IPS-NIHi7 (cell line): ENCODE data around the gene RUNX2.

ENCODE experiments used
- DNase-seq: peaks from one replicate; pipeline ENCODE4 v3.0.0; 2012; ENCODE audit warnings: mixed read lengths; ENCODE audit errors: extremely low spot score

RUNX2 gene

DNA sequence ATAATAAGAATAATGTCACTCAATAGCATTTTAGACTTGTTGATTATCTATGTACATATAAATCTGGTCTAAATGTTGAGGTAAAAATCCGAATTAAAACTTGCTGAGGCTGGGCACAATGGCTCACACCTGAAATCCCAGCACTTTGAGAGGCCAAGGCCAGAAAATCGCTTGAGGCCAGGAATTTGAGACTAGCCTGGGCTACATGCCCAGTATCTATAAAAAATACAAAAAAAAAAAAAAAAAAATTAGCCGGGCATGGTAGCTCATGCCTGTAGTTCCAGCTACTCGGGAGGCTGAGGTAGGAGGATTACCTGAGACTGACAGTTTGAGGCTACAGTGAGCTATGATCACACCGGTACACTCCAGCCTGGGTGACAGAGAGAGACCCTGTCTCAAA lies 83.8 kb downstream of the RUNX2 start:
- no peak for DNase-seq

GRCh38 chr6:45415315-45415714 lies 87.2 kb downstream of the RUNX2 start:
- DNase-seq, result peak; percentile 14

GRCh38 chr6:45415788-45416518 lies 87.8 kb downstream of the RUNX2 start:
- DNase-seq, result no peak

DNA sequence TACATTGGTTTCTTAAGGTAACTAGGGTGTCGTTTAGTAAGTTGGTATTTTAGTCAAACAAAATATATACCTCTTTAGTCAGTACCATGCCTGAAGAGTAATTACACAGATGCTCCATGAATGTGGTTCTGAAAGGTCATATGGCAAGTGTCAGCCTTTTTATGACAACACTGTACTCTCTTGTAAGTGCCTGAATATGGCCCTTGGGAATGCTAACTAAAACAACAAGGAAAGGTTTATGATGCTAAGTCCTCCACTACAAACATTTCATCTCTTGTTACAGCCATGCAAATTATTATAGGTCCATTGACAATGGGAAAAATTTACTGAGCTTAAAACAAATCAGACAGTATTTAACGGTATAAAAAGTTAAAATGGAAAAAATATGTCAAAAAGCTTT lies 88.6 kb downstream of the RUNX2 start:
- no peak for DNase-seq

GRCh38 chr6:45417436-45417835 lies 89.3 kb downstream of the RUNX2 start:
- DNase-seq, result no peak

GRCh38 chr6:45419571-45420082 lies 91.5 kb downstream of the RUNX2 start:
- DNase-seq, result peak; percentile 72

- DNase-seq, result no peak
Observed at GRCh38 chr6:45420083-45420908, 92.2 kb downstream of the RUNX2 start.

DNA sequence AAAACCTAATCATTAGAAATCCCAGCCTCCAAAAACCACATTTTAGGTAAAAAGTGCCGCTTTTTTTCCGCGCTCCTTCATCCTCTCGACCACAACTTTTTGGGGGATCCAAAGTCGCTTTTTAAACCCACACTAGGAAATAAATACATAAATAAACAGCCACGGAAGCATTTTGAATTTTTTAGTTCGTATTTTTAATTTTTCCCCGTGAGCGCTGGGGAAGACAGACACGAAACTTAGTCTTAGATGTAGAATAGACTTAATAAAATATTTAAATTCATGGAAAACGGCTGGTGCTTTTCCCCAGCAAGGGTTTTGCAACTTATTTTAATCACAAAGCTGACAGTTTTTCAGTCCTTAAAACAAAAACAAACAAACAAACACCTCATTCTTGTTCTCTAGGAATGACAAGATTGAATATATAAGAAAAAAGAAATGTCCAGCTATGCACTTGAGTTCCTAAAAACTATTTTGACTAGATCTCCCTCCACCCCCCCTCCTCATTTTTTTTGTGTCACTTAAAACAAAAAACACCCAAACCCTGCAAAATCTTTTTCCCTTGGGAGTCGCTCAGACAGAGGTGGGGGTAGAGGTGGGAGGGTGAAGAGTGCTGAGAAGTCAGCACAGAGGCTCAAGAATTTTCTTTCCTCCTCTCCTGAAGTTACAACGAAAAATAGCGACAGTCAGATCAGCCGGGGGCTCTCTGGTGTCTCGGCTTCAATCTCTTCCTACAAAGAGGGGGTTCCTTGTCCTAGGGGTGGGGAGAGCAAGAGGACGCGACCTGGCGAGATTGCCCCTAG lies 93.0 kb downstream of the RUNX2 start:
- DNase-seq, result peak; percentile 24

DNA sequence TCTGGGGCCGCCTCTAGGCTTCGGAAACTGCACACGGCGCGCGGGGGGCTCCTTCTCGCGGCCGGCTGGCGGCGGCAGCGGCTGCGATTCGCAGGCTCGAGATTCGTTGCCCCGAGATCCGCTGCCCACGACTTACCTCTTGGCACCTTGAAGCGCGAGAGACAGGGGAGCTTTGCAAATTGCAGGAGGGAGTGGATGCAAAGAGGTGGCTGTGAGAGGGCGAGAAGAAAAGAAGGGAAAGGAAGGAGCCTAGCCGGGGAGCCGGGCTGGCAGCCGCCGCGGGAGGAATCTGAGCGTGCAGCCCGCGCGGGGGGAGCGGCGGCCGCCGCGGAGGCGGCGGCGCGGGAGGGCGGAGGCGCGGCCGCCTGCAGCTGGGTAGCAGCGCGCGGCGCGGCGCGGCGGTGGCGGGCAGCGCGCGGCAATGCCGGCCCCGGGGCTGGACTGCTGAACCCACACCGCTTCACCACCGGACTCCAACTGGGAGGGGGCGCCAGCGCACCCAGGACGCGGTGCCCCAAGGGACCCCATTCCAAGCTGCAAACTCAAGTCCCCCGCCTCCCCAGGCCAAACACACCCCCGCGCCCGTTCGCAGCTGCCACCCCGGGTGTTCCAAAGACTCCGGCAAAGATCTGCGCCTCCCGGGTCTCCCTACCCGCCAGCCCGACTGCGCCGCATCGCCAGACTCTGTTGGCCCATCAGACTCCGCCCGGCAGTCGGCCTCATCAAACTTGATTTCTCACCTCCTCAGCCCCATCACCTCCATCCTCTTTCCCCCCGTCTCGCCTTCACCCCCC lies 93.8 kb downstream of the RUNX2 start:
- DNase-seq, result peak; percentile 44

DNA sequence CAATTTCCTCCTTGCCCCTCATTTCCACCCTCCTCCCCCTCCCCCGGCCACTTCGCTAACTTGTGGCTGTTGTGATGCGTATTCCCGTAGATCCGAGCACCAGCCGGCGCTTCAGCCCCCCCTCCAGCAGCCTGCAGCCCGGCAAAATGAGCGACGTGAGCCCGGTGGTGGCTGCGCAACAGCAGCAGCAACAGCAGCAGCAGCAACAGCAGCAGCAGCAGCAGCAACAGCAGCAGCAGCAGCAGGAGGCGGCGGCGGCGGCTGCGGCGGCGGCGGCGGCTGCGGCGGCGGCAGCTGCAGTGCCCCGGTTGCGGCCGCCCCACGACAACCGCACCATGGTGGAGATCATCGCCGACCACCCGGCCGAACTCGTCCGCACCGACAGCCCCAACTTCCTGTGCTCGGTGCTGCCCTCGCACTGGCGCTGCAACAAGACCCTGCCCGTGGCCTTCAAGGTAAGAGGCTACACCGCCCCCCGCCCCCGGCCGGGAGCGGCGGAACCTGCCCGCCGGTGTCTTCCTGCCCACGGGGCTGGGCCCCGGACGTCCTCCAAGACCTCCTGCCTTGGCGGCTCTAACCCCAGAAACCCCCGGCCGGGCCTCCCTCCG lies 94.5 kb downstream of the RUNX2 start:
- DNase-seq, result peak; percentile 26

DNA sequence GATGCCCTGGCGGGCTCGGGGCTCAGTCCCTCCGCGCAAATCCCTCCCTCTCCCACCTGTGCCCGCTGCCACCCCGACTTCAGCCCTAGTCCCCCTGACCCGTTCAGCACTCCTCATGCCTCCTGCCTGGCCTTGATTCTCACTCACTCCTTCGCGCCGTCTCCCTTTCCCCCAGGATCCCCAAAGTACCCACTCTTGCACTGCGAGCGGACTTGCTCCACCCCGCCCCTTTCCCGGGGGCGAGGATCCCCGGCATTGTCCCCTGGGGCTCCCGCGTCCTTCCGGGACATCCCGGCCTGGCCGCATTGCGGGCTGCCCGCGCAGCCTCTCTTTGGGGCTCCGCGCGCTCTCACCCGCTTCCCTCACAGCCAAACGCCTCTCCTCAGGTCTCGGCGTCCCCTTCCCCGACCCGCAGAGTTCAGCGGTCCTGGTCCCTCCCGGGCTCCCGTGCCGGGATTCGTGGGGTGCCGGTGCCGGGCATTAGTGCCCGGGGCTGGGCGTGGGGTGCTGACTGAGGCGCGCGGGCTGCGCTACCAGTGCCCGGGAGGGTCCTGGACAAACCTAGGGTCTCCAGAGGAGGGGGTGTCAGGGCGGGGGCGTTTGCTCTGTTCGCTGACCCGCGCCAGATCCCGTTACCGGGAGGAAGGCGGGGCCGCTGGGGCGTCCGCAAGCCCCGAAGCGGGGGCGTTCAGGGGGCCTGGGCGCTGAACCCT lies 95.1 kb downstream of the RUNX2 start:
- peak; percentile 29 for DNase-seq

DNA sequence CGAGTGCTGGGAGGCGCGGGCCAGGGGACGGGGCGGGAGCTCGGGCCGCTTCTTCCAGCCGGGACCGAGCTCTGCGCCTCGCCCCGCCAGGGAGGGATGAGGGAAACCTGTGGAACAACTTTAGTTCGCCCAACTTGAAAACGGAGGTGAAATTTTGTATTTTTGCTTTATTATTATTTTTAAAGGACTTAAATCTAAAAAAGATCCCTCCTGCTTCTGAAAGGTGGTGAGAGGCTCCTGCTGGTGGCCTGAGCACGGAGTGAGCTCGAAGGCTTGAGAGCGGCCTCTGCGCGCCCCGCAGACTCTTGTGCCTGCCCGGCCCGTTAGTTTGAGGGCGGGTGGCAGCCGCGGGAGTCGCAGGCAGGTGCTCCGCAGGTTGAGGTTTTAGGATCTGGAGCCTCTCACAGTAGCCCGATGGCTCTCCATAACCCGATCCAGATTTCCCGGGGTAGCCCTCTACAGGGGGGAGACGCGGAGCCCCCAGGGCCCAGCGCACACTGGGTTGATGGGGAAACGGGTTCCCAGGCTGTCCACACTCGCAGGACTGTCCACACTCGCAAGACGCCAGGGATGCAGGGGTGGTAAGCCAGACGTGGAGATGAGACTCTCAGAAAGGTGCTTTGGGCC lies 95.8 kb downstream of the RUNX2 start:
- peak; percentile 32 for DNase-seq

DNA sequence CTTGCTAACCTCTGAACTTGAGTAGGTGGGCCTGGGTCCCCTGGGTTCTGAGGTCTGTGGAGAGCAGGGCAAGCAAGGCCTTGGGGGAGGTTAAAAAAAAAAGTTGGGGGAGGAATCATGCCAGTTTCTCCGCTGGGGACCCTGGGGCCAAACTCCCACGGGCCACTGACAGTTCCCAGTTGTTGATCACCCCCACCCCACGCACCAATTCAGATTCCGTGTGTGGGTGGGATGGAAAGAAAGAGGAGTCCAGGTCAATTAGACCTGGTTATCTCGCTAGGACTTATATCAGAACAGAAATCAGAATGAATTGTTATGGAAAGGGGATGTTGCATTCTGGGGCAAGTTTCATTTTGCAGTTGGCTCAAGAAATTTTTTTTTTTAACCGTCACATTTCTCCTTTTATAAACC lies 96.3 kb downstream of the RUNX2 start:
- DNase-seq, result no peak

GRCh38 chr6:45426251-45426650 lies 98.1 kb downstream of the RUNX2 start:
- DNase-seq, result no peak

DNA sequence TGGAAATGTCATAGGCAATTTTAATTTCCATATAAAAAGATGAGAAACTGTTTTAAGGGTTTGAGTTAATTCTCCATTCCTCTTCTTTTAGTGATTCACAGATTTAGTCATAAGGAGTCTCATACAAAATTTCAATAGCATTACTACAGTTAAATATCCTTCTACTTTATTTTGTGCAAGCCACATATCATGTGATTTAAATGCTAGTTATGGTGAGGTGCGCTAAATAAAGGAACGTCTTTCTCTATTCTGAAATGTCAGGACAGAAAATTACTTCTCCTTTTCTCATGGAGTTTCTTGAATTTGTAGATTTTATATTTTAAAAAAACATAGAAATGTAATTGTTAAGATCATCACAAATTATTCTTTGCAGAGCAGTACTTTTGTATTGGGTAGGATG lies 99.6 kb downstream of the RUNX2 start:
- no peak for DNase-seq

DNA sequence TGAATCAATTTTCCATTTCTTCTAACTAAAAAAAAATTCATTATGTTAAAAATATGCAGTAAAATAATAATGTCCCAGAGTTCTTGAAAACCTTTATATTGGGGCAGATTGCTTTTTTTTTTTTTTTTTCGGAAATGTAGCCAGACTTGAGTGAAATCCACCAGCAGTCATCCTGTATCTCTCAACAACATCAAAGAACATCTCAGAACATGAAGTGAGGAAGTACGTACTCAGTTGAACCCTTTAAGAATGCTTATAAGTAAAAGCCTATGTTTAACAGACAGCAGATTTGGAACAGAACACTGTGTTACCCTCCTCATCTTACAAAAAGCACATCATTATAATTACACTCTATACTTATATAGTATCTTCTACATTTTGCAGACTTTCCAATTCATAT lies 100.6 kb downstream of the RUNX2 start:
- DNase-seq, result no peak

- no peak for DNase-seq
Observed at GRCh38 chr6:45430590-45431202, 102.6 kb downstream of the RUNX2 start.

- no peak for DNase-seq
Observed at GRCh38 chr6:45431317-45432065, 103.4 kb downstream of the RUNX2 start.

DNA sequence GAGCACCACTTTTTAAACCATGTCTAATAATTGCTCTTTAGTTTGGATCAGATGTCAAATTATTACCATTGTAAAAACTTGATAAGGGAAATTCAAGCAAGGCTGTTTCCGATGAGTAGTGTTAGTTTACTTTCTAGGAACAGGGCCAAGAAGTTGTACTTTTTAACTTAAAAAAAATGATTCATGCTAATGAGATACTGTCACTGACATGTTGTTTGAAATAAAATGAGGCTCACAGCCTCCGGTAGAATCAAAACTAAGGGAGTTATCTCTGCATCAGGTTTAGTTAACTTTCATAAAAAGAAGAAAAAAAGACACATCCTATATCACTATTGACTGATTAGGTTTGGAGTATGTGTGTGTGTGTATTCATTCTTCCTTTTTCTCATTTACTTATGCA lies 104.8 kb downstream of the RUNX2 start:
- DNase-seq, result no peak
